GM21528 (cell line): ENCODE data around the gene SLC5A9.
"Not testable (repeated sequence)": the region's sequence is repeated elsewhere in the genome, so short reads cannot be mapped to it uniquely, and the experiment has no call there.

Experiments
- ATAC-seq: cut with Tn5 transposase; IDR thresholded peaks from one replicate; pipeline ENCODE4 v1.9.1; 2021; ENCODE audit warnings: mild to moderate bottlenecking, moderate library complexity; ENCODE audit not compliant: unreplicated experiment, low FRiP score

Gene SLC5A9

DNA sequence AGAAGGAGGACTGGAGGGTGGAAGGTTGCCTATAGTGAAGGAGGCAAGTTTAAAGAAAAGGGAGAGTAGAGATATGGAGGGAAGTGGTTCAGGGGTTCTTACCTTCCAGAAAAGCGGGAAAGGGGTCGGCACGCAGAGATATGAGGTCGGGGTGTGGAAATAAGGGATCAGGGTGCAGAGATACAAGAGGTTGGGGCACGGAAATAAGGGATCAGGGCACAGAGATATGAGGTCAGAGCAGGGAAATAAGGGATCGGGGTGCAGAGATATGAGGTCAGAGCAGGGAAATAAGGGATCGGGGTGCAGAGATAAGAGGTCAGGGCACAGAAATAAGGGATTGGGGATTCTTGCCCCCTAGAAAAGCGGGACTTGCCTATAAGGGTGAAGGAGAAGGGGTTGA, 9.1 kb upstream of the SLC5A9 start:
- ATAC-seq = not testable (repeated sequence)

DNA sequence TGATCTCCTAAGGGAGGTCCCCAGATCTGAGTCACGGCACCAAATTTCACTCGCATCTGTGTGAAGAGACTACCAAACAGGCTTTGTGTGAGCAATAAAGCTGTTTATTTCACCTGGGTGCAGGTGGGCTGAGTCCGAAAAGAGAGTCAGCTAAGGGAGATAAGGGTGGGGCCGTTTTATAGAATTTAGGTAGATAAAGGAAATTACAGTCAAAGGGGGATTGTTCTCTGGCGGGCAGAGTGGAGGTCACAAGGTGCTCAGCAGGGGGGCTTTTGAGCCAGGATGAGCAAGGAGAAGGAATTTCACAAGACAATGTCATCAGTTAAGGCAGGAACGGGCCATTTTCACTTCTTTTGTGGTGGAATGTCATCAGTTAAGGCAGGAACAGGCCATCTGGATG, 8.2 kb upstream of the SLC5A9 start:
- not testable (repeated sequence) for ATAC-seq

DNA sequence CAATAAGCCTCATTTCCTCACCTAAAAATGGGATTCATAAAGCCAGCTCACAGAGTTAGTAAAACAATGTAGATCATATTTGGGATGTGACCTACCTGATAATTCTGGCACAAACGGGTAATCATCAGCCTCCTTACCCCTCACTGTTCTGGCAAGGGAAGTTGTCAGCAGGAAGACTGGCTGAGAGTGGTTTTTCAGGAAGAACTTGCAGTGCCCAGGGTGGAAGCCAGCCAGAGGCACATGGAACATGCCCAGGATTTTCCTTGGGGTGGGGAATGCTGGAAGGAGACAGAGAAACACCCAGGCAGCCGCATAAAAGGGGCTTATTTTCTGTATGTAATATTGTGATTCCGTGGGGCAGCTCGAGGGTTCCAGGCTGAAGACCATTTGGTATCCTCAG, 7.7 kb upstream of the SLC5A9 start:
- no peak for ATAC-seq

DNA sequence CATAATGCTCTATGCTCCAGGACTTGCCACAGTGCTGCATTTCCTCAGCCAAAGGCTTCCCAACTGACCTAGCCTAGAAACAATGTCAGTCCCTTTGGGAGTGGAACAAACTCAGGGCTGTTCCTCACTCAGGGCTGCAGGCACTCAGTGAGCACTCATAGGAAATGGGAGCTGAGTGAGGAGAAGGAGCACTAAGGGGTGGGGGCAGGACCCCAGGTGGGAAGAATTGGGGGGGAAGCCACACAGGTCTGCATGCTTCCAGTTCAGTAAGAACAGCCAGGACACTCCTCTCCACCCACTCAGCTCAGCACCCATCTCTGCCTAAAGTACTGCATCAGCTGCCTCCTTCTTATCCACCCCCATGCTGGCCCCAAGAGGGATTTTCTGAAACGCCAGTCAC, 7.3 kb upstream of the SLC5A9 start:
- no peak for ATAC-seq

DNA sequence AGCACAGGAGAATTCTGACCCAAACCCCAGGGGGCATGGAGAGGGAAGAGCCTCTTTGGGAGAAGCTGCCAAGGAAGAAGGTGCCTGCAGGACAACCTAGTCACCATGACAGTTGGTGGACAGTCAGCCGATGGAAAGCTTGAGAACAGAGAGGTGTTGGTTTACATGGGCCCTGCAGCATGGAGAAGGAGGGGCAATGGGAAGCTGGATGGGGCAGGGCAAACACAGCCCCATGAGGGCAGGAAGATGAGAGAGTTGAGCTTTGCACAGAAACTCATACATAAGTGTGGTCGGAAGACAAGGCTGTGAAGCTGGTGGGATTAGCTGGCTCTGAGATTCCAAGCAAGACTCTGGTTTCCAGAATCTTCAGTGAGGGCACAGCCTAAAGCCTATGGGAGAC, 6.6 kb upstream of the SLC5A9 start:
- ATAC-seq = no peak

DNA sequence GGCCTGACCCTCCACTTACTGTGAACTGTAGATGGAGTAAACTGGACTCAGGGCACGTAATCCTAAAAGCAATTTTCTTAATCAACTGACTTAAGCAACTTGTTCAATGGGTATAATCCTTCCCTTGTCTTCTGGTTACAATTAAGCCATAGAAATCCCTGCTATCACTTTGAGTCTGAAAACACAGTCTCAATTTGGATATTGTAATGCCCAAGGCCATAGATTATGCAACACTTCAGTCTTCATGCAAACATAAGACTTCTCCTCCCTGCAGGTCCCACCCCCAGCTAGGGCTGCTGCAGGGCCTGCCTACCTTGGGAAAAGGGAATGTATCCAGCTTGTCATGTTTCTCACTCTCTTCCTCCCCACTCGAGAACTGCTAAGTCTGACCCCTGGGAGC, 6.2 kb upstream of the SLC5A9 start:
- ATAC-seq = no peak

DNA sequence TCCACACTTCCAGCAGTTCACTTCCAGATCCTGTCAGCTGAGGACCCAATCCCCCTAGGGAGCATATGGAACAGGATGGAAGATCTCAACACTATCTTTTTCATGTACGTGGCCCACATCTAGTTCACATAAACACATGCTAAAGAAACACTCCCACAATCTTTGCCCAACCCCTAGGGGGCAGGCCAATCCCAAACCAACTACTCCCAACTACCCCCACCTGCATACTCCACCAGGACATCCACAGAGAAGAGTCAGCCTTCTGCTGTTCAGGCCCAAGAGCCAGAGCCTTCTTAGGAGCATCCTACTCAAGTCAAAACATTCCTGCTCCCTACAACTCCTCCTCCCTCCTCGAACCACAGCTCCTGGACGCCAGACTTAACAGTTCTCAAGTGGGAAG, 5.6 kb upstream of the SLC5A9 start:
- no peak for ATAC-seq

DNA sequence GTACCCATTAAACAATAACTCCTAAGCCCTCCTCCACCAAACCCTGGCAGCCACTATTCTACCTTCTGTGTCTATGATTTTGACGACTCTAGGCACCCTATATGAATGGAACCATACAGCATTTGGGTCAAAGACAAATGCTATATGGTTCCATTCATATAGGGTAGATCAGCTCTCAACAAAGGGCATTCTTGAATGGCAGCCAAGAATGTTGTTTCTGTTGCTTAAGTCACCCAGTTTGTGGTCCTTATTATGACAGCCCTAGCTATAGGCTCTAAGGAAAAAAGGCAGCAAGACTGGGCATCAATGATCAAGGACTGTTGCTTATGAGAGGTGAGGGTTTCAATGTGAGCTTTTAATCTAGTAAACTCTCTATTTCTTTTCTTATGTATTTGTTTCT, 4.7 kb upstream of the SLC5A9 start:
- no peak for ATAC-seq

DNA sequence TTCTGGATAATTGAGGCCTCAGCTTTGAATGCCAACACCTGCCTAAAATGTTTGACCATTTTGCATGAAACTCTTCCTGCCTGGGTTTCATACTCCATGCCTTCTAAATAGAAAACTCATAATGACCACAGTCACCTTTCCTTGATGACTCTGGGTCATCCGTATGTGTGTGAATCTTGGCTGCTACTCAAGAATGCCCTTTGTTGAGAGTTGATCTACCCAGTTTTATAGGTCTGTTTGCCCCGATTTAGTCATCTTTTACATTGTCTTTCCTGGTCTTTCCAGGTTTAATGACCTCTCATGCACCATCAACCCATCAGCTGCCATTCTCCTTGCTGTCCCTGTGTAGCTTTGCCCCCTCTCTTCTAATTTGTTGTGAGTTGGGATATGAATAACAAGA, 2.7 kb upstream of the SLC5A9 start:
- no peak for ATAC-seq

DNA sequence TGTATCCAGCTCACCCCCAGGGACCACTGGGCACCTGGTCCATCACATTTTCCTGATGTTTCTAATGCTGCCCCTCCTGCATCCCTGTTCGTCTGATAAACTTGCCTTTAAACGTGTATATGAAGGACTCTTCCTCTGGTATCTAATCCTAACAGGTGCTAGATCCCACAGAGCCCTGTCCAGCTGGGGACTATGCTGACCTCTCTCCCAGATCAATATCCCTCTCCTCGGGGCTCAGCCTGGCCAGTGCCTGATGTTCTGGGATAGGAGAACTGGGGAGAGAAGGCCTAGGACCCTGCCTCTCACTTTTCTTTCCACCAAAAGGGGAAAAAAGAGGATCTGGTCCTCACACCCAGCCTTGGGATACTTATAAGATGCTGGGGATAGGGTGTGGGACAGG, 1.4 kb upstream of the SLC5A9 start:
- ATAC-seq = no peak

DNA sequence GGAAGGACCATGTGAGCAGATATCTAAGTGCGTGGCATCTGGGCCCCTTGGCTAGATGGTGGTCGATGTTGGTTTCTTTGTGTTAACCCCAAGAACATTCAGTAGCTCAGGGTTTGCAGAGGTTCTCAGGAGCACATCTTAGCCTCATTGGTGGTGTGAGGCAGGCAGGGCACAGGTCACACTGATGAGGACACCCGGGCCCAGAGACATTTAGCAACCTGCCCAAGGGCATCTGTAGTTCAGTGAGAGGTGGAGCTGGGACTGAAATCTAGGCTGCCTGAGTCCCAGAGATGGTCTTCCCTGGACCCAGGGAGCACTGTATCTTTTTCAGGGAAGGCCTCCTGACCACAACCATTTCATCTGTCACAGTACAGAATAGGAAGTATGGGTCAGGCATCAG, 859 bp upstream of the SLC5A9 start:
- no peak for ATAC-seq

DNA sequence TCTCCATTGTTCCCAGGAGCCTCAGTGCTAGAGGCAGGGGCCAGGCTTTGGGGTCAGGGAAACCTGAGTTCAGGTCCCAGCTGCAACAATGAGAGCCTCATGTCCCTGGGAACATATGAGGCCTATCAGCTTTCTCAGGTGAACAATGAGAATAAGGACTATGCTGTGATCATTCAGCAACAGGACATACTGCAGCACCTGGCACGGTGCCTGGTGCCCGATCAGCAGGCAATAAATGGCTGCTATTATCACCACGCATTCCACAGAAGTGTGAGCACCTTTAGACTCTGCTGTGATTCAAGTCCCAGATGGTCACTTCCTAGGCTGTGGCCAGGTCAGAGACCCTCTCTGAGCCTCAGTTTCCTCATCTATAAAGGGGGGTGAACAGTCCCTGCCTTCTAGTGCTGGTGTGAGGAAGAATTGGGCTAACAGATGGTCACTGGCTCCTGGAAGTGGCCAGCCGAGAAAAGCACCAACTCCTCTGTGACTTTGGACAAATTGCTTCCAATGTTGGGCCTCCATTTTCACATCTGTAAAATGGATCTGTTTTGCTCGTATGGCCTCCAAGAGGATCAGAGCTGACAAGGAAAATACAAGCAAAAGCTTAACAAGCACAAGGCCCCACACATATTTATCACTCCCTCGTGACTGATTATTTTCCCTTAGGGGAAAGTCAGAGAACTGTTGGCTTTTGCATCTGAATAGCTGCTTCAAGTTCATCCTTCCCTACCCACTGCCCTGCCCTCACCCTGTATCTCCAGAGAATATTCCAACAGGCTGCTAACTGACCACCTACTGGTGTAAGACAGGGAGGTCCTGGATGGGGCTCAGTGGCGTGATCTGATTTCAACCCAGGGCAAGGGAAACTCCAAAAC, 1.1 kb downstream of the SLC5A9 start:
- no peak for ATAC-seq

DNA sequence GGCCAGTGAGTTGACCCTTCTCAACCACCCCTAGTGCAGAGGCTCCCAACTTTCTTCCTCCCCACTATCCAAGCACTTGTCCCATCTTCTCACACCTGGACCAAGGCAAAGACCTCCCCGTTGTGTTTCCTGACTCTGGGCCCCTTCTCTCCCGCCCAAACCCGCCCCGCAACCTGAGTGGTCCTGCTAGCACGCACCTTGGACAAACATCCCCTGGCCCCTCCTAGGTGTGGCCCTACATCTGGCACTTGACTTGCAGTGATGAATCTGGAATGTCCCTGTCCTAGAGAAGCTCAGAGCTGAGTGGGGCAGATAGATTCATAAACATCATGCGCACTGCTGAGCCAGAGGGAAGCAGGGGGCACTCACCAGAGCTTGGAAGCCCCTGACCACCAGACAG, 2.3 kb downstream of the SLC5A9 start:
- ATAC-seq = no peak

DNA sequence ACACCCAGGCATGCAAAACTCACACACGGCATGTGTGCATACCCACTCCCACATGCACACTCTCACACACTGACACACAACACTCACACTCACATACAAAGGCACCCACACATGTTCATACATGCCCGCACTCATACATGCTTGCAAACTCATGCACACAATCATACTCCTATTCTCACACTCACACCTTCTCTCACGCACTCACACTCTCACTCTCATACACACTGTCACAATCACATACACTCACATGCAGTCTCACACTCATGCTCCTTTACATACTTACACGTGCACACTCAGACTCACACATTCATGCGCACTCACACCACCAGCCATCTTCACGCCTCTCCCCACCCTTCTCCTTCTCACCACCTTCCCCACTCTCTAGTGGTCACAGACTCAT, 3.1 kb downstream of the SLC5A9 start:
- ATAC-seq = no peak

DNA sequence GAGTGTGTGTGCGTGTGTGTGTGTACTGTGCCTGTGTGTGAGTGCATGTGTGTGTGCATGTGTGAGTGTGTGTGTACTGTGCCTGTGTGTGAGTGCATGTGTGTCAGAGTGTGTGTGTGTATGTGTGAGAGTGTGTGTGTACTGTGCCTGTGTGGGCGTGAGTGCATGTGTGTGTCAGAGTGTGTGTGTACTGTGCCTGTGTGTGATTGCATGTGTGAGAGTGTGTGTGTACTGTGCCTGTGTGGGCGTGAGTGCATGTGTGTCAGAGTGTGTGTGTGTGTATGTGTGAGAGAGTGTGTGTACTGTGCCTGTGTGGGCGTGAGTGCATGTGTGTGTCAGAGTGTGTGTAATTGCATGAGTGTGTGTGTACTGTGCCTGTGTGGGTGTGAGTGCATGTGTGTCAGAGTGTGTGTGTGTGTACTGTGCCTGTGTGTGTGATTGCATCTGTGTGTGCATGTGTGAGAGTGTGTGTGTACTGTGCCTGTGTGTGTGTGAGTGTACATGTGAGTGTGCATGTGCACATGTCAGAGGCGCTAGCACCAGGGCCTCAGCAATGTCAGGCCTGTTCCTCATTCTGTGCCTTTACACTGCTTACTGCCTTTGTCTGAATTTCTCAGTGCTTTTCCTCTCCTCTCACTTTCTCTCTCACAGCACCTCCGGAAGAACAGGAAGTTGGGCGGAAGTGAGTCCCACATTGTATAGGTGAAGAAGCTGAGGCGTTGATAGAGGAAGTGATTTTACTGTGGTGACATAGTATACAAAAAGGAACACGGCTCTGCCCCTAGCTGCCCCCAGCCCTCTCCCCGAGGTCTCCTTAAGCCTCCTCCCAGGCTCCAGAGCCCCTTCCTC, 4.9 kb downstream of the SLC5A9 start:
- ATAC-seq = peak; percentile 69

DNA sequence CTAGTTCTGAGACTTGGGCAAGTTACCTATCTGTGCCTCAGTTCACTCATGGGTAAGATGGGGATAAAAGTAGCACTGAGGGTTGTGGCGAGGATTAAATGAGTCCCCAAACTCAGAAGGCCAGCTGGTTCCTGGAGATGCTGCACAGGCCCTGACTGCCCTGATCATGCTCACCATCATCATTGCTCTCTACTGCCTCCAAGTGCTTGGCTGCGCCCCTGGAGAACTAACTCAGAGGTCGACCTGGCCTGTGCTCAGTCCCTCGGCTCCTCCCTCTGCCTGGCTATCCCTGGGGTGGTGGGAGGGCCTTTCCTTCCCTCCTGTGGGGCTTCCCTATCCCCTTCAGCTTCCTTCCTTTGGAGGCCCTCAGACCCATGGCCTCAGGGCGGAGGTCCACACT, 5.6 kb downstream of the SLC5A9 start:
- ATAC-seq = no peak

DNA sequence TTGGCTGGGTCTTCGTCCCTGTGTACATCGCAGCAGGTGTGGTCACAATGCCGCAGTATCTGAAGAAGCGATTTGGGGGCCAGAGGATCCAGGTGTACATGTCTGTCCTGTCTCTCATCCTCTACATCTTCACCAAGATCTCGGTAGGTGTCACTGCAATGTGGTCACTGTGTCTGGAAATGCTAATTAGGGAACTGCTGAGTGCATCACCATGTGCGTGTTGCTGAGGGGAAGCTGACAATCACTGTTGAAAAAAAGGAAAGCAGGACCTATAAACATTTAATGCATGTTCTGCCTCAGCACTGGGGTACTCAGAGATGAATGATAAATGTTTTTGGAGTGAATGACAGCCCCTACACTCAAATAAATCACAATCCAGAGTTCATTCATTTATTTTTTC, 6.8 kb downstream of the SLC5A9 start:
- ATAC-seq = no peak

DNA sequence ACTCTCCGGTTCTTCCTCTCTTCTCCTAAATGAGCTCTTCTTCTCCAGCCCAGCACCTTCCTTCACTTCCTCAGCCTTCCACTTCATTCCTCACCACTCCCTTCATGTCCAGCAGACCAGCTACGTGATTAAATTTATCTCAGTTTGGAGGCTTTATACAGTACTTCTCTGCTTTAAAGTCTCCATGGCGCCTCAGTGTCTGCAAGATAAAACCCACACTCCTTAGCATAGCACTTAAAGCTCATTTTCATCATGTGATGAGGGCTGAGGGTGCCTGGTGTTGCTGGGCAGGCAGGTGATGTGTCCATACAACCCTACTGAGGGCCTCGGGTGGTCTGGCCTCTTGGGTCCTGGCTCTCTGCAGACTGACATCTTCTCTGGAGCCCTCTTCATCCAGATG, 7.7 kb downstream of the SLC5A9 start:
- no peak for ATAC-seq

DNA sequence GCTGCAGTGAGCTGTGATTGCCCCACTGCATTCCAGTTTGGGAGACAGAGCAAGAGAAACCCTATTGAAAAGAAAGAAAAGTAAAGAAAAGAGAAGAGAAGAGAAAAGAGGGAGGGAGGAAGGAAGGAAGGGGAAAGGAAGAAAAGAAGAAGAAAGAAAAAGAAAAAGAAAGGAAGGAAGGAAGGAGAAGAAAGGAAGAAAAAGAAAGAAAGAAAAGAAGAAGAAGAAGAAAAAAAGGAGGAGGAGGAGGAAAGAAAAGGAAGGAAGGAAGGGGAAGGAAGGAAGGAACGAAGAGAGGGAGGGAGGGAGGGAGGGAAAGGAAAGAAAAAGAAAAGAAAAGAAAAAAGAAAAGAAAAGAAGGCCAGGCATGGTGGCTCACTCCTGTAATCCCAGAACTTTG, 10.2 kb downstream of the SLC5A9 start:
- no peak for ATAC-seq

DNA sequence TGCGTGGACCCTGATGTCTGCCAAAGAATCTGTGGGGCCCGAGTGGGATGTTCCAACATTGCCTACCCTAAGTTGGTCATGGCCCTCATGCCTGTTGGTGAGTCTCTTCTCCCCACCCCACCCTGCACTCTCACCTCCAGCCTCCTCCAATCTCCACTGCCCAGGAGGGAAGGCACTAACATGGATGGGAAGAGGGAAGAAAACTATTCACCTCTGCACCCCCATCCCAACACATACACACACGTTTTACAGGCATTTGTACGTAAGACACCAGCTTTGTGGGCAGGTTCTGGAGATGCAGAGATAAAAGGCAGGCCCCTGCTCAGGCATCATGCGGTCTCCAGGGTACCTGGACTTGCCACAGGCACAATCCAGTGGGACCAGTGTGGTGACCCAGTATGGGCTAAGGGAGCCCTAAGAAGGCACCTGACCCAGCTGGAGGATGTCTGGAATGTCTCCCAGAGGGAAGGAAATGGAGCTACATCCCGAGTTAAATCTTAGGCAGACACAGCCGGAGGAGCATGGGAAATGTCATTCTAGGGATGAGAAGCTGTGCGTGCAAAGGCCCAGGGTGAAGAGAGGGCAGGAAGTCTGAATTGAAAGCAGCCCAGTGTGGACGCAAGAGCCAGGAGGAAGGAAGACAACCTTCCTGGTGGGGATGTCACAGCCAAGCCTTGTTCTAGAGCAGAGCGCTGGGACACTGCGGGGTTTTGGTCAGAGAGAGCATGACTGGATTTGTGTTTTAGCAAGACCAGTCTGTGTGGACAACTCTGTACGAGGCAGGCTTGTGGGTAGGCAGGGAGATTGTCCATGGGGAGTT, 11.4 kb downstream of the SLC5A9 start:
- ATAC-seq = no peak

DNA sequence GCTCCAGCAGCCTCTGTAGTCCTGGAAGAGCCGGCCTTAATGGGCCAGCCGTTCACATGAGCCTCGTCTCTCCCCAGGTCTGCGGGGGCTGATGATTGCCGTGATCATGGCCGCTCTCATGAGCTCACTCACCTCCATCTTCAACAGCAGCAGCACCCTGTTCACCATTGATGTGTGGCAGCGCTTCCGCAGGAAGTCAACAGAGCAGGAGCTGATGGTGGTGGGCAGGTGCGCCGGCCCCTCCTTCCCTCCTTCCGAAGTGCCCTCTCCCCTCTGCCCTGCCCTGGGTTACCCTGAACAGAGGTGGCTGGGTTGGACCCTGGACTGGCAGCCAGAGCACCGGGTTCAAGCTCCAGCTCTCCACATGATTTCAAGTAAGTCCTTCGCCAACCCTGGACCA, 13.1 kb downstream of the SLC5A9 start:
- ATAC-seq = no peak
